Measurements from ENCODE around the gene SCAMP2.
A peak's percentile ranks its signal among the peaks of the same experiment; 100 is the strongest.

- TF ChIP-seq CTCF (IDR thresholded peaks at IDR 0.05 in 2 of 3, conservative IDR thresholded peaks at IDR 0.05 in 1 of 3; ENCODE audit: borderline replicate concordance in 1 of 3, insufficient read depth in 1 of 3, low read depth in 2 of 3, low read length in 2 of 3) (no peak), CEBPB (IDR thresholded peaks at IDR 0.05; ENCODE audit: low read depth) (no peak), EZH2phosphoT487 (IDR thresholded peaks at IDR 0.05; ENCODE audit: borderline replicate concordance) (no peak), RAD21 (IDR thresholded peaks at IDR 0.05; ENCODE audit: low read depth) (no peak; the same call in 1 of the 2 replicates), POLR2A (IDR thresholded peaks at IDR 0.05; ENCODE audit: borderline replicate concordance, extremely low read depth, insufficient read depth, insufficient read length) (peak; percentile 93), POLR2AphosphoS5 (IDR thresholded peaks at IDR 0.05; ENCODE audit: low read depth, low read length) (peak; percentile 96), ZBTB33 (IDR thresholded peaks at IDR 0.05; ENCODE audit: extremely low read depth, insufficient replicate concordance, low read length) (peak; percentile 71), EZH2 (IDR thresholded peaks at IDR 0.05) (no peak), SIN3A (IDR thresholded peaks at IDR 0.05; ENCODE audit: low read depth) (peak; percentile 91)
- TF ChIP-seq, protein P1, sequence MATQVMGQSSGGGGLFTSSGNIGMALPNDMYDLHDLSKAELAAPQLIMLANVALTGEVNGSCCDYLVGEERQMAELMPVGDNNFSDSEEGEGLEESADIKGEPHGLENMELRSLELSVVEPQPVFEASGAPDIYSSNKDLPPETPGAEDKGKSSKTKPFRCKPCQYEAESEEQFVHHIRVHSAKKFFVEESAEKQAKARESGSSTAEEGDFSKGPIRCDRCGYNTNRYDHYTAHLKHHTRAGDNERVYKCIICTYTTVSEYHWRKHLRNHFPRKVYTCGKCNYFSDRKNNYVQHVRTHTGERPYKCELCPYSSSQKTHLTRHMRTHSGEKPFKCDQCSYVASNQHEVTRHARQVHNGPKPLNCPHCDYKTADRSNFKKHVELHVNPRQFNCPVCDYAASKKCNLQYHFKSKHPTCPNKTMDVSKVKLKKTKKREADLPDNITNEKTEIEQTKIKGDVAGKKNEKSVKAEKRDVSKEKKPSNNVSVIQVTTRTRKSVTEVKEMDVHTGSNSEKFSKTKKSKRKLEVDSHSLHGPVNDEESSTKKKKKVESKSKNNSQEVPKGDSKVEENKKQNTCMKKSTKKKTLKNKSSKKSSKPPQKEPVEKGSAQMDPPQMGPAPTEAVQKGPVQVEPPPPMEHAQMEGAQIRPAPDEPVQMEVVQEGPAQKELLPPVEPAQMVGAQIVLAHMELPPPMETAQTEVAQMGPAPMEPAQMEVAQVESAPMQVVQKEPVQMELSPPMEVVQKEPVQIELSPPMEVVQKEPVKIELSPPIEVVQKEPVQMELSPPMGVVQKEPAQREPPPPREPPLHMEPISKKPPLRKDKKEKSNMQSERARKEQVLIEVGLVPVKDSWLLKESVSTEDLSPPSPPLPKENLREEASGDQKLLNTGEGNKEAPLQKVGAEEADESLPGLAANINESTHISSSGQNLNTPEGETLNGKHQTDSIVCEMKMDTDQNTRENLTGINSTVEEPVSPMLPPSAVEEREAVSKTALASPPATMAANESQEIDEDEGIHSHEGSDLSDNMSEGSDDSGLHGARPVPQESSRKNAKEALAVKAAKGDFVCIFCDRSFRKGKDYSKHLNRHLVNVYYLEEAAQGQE (IDR thresholded peaks at IDR 0.05; ENCODE audit: low read depth) = no peak
- TF ChIP-seq, protein P2, sequence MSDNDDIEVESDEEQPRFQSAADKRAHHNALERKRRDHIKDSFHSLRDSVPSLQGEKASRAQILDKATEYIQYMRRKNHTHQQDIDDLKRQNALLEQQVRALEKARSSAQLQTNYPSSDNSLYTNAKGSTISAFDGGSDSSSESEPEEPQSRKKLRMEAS (IDR thresholded peaks at IDR 0.05) = peak; percentile 76
Observed at GRCh38 chr15:74889883-74890664, 16.9 kb upstream of the SCAMP2 start, which contains the start of gene MPI.

Measured in HCT116 (cell line).